IPS-18c (cell line): ENCODE data around the gene KCNC3.

ENCODE experiments used
- H3K4me3 ChIP-seq: 2 replicates; pipeline ENCODE4 v1.7.0; 2013; ENCODE audit warnings: low read depth, mild to moderate bottlenecking, low read length, moderate library complexity; ENCODE audit not compliant: insufficient read depth
- H3K9me3 ChIP-seq: one replicate; pipeline ENCODE4 v1.6.1; 2013; ENCODE audit warnings: mild to moderate bottlenecking, low read length, moderate library complexity; ENCODE audit not compliant: control insufficient read depth, insufficient read depth

The KCNC3 gene

GRCh38 chr19:50273821-50274220 is 55.4 kb downstream of the KCNC3 start:
- H3K4me3 ChIP-seq = no peak overlapping the region
- H3K9me3 ChIP-seq = no peaks in the 10 kb centered on the region

GRCh38 chr19:50272263-50272897 is 56.8 kb downstream of the KCNC3 start:
- no peak overlapping the region for H3K4me3 ChIP-seq
- no peaks in the 10 kb centered on the region for H3K9me3 ChIP-seq

- Histone ChIP-seq H3K4me3 (no peak overlapping the region), H3K9me3 (no peaks in the 10 kb centered on the region)
Observed at GRCh38 chr19:50269653-50270052, 59.5 kb downstream of the KCNC3 start.

GRCh38 chr19:50268501-50268900 is 60.7 kb downstream of the KCNC3 start:
- Histone ChIP-seq H3K9me3 (no peaks in the 10 kb centered on the region), H3K4me3 (no peak overlapping the region)

- Histone ChIP-seq H3K4me3 (no peak overlapping the region), H3K9me3 (no peaks in the 10 kb centered on the region)
Observed at GRCh38 chr19:50268041-50268440, 61.1 kb downstream of the KCNC3 start.

- Histone ChIP-seq H3K4me3 (no peak overlapping the region), H3K9me3 (no peaks in the 10 kb centered on the region)
Observed at GRCh38 chr19:50266896-50267295, 62.3 kb downstream of the KCNC3 start.

- Histone ChIP-seq H3K9me3 (no peaks in the 10 kb centered on the region), H3K4me3 (no peak overlapping the region)
Observed at GRCh38 chr19:50266041-50266440, 63.1 kb downstream of the KCNC3 start.

- Histone ChIP-seq H3K9me3 (no peaks in the 10 kb centered on the region), H3K4me3 (no peak overlapping the region)
Observed at GRCh38 chr19:50264483-50265186, 64.5 kb downstream of the KCNC3 start.

- Histone ChIP-seq H3K9me3 (no peaks in the 10 kb centered on the region), H3K4me3 (no peak overlapping the region)
Observed at GRCh38 chr19:50263176-50263575, 66.0 kb downstream of the KCNC3 start.
